GM12864 (cell line): ENCODE data around the gene BRIP1.

Experiments
- DNase-seq: peaks from one replicate; pipeline ENCODE4 v3.0.0-alpha.2; 2011; ENCODE audit warnings: low read depth
- H3K4me3 ChIP-seq: 2 replicates; pipeline ENCODE4 v1.5.1; 2011; ENCODE audit warnings: mild to moderate bottlenecking, low read depth, low read length, control low read depth
- CTCF ChIP-seq: IDR thresholded peaks from 2 replicates; pipeline ENCODE4 v1.5.1; 2011; ENCODE audit warnings: low read depth, mild to moderate bottlenecking, moderate library complexity, low read length, control low read depth, inconsistent platforms; ENCODE audit errors: missing control alignments

BRIP1 gene

GRCh38 chr17:61744252-61744651, 119.1 kb downstream of the BRIP1 start:
- no peak for DNase-seq
- H3K4me3 ChIP-seq: no peak overlapping the region
- TF ChIP-seq CTCF: no peak

GRCh38 chr17:61743766-61744165, 119.6 kb downstream of the BRIP1 start:
- TF ChIP-seq CTCF: no peak
- H3K4me3 ChIP-seq: no peak overlapping the region
- DNase-seq: no peak

GRCh38 chr17:61739002-61739401, 124.3 kb downstream of the BRIP1 start:
- no peak for DNase-seq
- no peak overlapping the region for H3K4me3 ChIP-seq
- no peak for TF ChIP-seq CTCF

GRCh38 chr17:61738249-61738648, 125.1 kb downstream of the BRIP1 start:
- H3K4me3 ChIP-seq: no peak overlapping the region
- TF ChIP-seq CTCF: no peak
- DNase-seq: no peak

GRCh38 chr17:61737820-61738219, 125.5 kb downstream of the BRIP1 start:
- DNase-seq: no peak
- H3K4me3 ChIP-seq: no peak overlapping the region
- TF ChIP-seq CTCF: no peak

- no peak for TF ChIP-seq CTCF
- DNase-seq: no peak
- no peak overlapping the region for H3K4me3 ChIP-seq
Observed at GRCh38 chr17:61736438-61736837, 126.9 kb downstream of the BRIP1 start.

- no peak for DNase-seq
- TF ChIP-seq CTCF: no peak
- no peak overlapping the region for H3K4me3 ChIP-seq
Observed at GRCh38 chr17:61735807-61736206, 127.5 kb downstream of the BRIP1 start.
